Activated naive CD4-positive, alpha-beta T cell treated with anti-CD3 and anti-CD28 coated beads, Interleukin-2, amount 10 ng/mL, durations not matched to agents 7 days and 5 days (primary cell): Measurements from ENCODE around the gene PLA2G15.
"Not testable (repeated sequence)": the region's sequence is repeated elsewhere in the genome, so short reads cannot be mapped to it uniquely, and the experiment has no call there.

Source experiments
- CTCF ChIA-PET: fragments of 350-600 bp; sonication (Branson Sonifier 250); formaldehyde crosslinking; loops from one replicate; lab custom pipeline; 2021; ENCODE audit warnings: antibody characterized with exemption; lab: Charles Lee
- DNase-seq: peaks from one replicate; pipeline ENCODE4 v3.0.0-alpha.2; 2020
- H3K27ac Mint-ChIP-seq: one replicate; pipeline ENCODE4 v1.8.0; 2021; ENCODE audit warnings: mild to moderate bottlenecking, moderate library complexity, mixed read lengths
- H3K27me3 Mint-ChIP-seq: one replicate; pipeline ENCODE4 v1.8.0; 2021; ENCODE audit warnings: mild to moderate bottlenecking, mixed read lengths
- H3K36me3 Mint-ChIP-seq: one replicate; pipeline ENCODE4 v1.8.0; 2021; ENCODE audit warnings: mixed read lengths
- H3K4me1 Mint-ChIP-seq: one replicate; pipeline ENCODE4 v1.8.0; 2021; ENCODE audit warnings: mixed read lengths
- H3K4me3 Mint-ChIP-seq: one replicate; pipeline ENCODE4 v1.8.0; 2021; ENCODE audit warnings: mild to moderate bottlenecking, moderate library complexity, mixed read lengths
- H3K9me3 Mint-ChIP-seq: one replicate; pipeline ENCODE4 v1.8.0; 2021; ENCODE audit warnings: mixed read lengths

Gene PLA2G15

GRCh38 chr16:68283346-68283745 lies 38.2 kb downstream of the PLA2G15 start:
- no peaks in the 10 kb centered on the region for H3K27me3 Mint-ChIP-seq
- peaks cover 72% of the 10 kb centered on the region for H3K36me3 Mint-ChIP-seq
- DNase-seq: no peak
- H3K4me3 Mint-ChIP-seq: peak overlapping the region; percentile 73
- H3K27ac Mint-ChIP-seq: peak overlapping the region; percentile 86
- CTCF ChIA-PET: interaction anchor here (0.5 to 4.4 kb wide), 7 partner anchors 10 to 517 kb away, joined by 3 to 41 read pairs (median 4); partner anchors contain the start of genes PRMT7, SLC7A6 and SLC7A6OS
- H3K9me3 Mint-ChIP-seq: no peaks in the 10 kb centered on the region
- peaks cover 87% of the 10 kb centered on the region for H3K4me1 Mint-ChIP-seq

GRCh38 chr16:68283801-68284598 lies 38.8 kb downstream of the PLA2G15 start:
- H3K4me3 Mint-ChIP-seq: peak overlapping the region; percentile 73
- CTCF ChIA-PET: interaction anchor here (0.5 to 4.4 kb wide), 11 partner anchors 9 to 516 kb away, joined by 3 to 41 read pairs (median 5); partner anchors contain the start of genes PRMT7, SLC7A6 and SLC7A6OS
- H3K4me1 Mint-ChIP-seq: peaks cover 92% of the 10 kb centered on the region
- peak overlapping the region; percentile 86 for H3K27ac Mint-ChIP-seq
- peaks cover 72% of the 10 kb centered on the region for H3K36me3 Mint-ChIP-seq
- H3K27me3 Mint-ChIP-seq: no peaks in the 10 kb centered on the region
- DNase-seq: peak; percentile 51
- H3K9me3 Mint-ChIP-seq: no peaks in the 10 kb centered on the region

- H3K27me3 Mint-ChIP-seq: no peaks in the 10 kb centered on the region
- peak overlapping the region; percentile 86 for H3K27ac Mint-ChIP-seq
- peak overlapping the region; percentile 73 for H3K4me3 Mint-ChIP-seq
- peaks cover 92% of the 10 kb centered on the region for H3K4me1 Mint-ChIP-seq
- peaks cover 73% of the 10 kb centered on the region for H3K36me3 Mint-ChIP-seq
- CTCF ChIA-PET: interaction anchor here (0.9 to 4.4 kb wide), 9 partner anchors 8 to 26 kb away, joined by 3 to 41 read pairs (median 9); partner anchors contain the start of genes PRMT7, SLC7A6 and SLC7A6OS
- no peak for DNase-seq
- H3K9me3 Mint-ChIP-seq: no peaks in the 10 kb centered on the region
These were observed 39.7 kb downstream of the PLA2G15 start for GRCh38 chr16:68284847-68285246.

- Mint-ChIP-seq H3K36me3 (peaks cover 77% of the 10 kb centered on the region), H3K9me3 (no peaks in the 10 kb centered on the region), H3K4me3 (peak overlapping the region; percentile 73), H3K4me1 (peaks cover 95% of the 10 kb centered on the region), H3K27ac (peak overlapping the region; percentile 86), H3K27me3 (no peaks in the 10 kb centered on the region)
- CTCF ChIA-PET: interaction anchor here (1.4 to 4.4 kb wide), 8 partner anchors 9 to 43 kb away, joined by 5 to 41 read pairs (median 9); partner anchors contain the start of genes PRMT7, SLC7A6 and SLC7A6OS
- DNase-seq: no peak
These were observed 40.5 kb downstream of the PLA2G15 start for GRCh38 chr16:68285683-68286082.

- peaks cover 95% of the 10 kb centered on the region for H3K4me1 Mint-ChIP-seq
- H3K27me3 Mint-ChIP-seq: no peaks in the 10 kb centered on the region
- peak; percentile 59 for DNase-seq
- H3K27ac Mint-ChIP-seq: peak overlapping the region; percentile 86
- CTCF ChIA-PET: interaction anchor here (0.8 to 4.4 kb wide), 8 partner anchors 10 to 43 kb away, joined by 3 to 41 read pairs (median 9); partner anchors contain the start of genes PRMT7, SLC7A6 and SLC7A6OS
- peaks cover 76% of the 10 kb centered on the region for H3K36me3 Mint-ChIP-seq
- no peaks in the 10 kb centered on the region for H3K9me3 Mint-ChIP-seq
- H3K4me3 Mint-ChIP-seq: peak overlapping the region; percentile 73
These were observed 41.2 kb downstream of the PLA2G15 start for GRCh38 chr16:68286153-68287074.

GRCh38 chr16:68287276-68288251 lies 42.4 kb downstream of the PLA2G15 start:
- peaks cover 95% of the 10 kb centered on the region for H3K4me1 Mint-ChIP-seq
- peak overlapping the region; percentile 86 for H3K27ac Mint-ChIP-seq
- CTCF ChIA-PET: interaction anchor here (1.0 to 4.0 kb wide), 5 partner anchors 12 to 41 kb away, joined by 3 to 58 read pairs (median 5); partner anchors contain the start of genes PRMT7, SLC7A6 and SLC7A6OS
- no peaks in the 10 kb centered on the region for H3K9me3 Mint-ChIP-seq
- H3K4me3 Mint-ChIP-seq: peak overlapping the region; percentile 73
- H3K36me3 Mint-ChIP-seq: peaks cover 75% of the 10 kb centered on the region
- H3K27me3 Mint-ChIP-seq: no peaks in the 10 kb centered on the region
- DNase-seq: peak; percentile 60

GRCh38 chr16:68288252-68288650 lies 43.1 kb downstream of the PLA2G15 start:
- CTCF ChIA-PET: interaction anchor here (1.0 to 4.0 kb wide), 5 partner anchors 12 to 40 kb away, joined by 3 to 58 read pairs (median 5); partner anchors contain the start of genes PRMT7, SLC7A6 and SLC7A6OS
- no peaks in the 10 kb centered on the region for H3K9me3 Mint-ChIP-seq
- no peak for DNase-seq
- peak overlapping the region; percentile 73 for H3K4me3 Mint-ChIP-seq
- H3K36me3 Mint-ChIP-seq: peaks cover 73% of the 10 kb centered on the region
- H3K4me1 Mint-ChIP-seq: peaks cover 92% of the 10 kb centered on the region
- peak overlapping the region; percentile 86 for H3K27ac Mint-ChIP-seq
- no peaks in the 10 kb centered on the region for H3K27me3 Mint-ChIP-seq

GRCh38 chr16:68288796-68289195 lies 43.6 kb downstream of the PLA2G15 start:
- not testable (repeated sequence) for H3K9me3 Mint-ChIP-seq, DNase-seq, H3K4me3 Mint-ChIP-seq, H3K27me3 Mint-ChIP-seq
- H3K27ac Mint-ChIP-seq: peak overlapping the region; percentile 86
- H3K36me3 Mint-ChIP-seq: peaks cover 72% of the 10 kb centered on the region
- CTCF ChIA-PET: interaction anchor here (1.1 to 4.0 kb wide), 3 partner anchors 22 to 40 kb away, joined by 4 to 58 read pairs (median 7); partner anchors contain the start of genes PRMT7, SLC7A6 and SLC7A6OS
- H3K4me1 Mint-ChIP-seq: peaks cover 90% of the 10 kb centered on the region

- H3K9me3 Mint-ChIP-seq: no peaks in the 10 kb centered on the region
- H3K36me3 Mint-ChIP-seq: peaks cover 71% of the 10 kb centered on the region
- H3K27me3 Mint-ChIP-seq: no peaks in the 10 kb centered on the region
- DNase-seq: no peak
- peaks cover 88% of the 10 kb centered on the region for H3K4me1 Mint-ChIP-seq
- peak overlapping the region; percentile 86 for H3K27ac Mint-ChIP-seq
- CTCF ChIA-PET: interaction anchor here (1.6 to 4.0 kb wide), 2 partner anchors 15 to 26 kb away, joined by 8 to 58 read pairs; partner anchors contain the start of gene SLC7A6
- peak overlapping the region; percentile 22 for H3K4me3 Mint-ChIP-seq
These were observed 44.0 kb downstream of the PLA2G15 start for GRCh38 chr16:68289202-68289601.

GRCh38 chr16:68289621-68290329 lies 44.6 kb downstream of the PLA2G15 start:
- Mint-ChIP-seq H3K27me3 (no peaks in the 10 kb centered on the region), H3K4me3 (peak overlapping the region; percentile 57), H3K27ac (peak overlapping the region; percentile 86), H3K4me1 (peaks cover 84% of the 10 kb centered on the region), H3K36me3 (peaks cover 69% of the 10 kb centered on the region), H3K9me3 (no peaks in the 10 kb centered on the region)
- CTCF ChIA-PET: interaction anchor here (1.6 to 4.0 kb wide), 2 partner anchors 16 to 26 kb away, joined by 8 to 58 read pairs; partner anchors contain the start of gene SLC7A6
- peak; percentile 70 for DNase-seq

- Mint-ChIP-seq H3K27ac (peak overlapping the region; percentile 86), H3K9me3 (no peaks in the 10 kb centered on the region), H3K27me3 (no peaks in the 10 kb centered on the region), H3K4me1 (peaks cover 77% of the 10 kb centered on the region), H3K4me3 (peak overlapping the region; percentile 57), H3K36me3 (peaks cover 71% of the 10 kb centered on the region)
- CTCF ChIA-PET: interaction anchor here (1.6 to 4.0 kb wide), 2 partner anchors 16 to 27 kb away, joined by 8 to 58 read pairs; partner anchors contain the start of gene SLC7A6
- no peak for DNase-seq
These were observed 45.3 kb downstream of the PLA2G15 start for GRCh38 chr16:68290450-68290849.

GRCh38 chr16:68291227-68291626 lies 46.1 kb downstream of the PLA2G15 start:
- DNase-seq: no peak
- CTCF ChIA-PET: interaction anchor here (0.8 to 4.0 kb wide), 5 partner anchors 15 to 37 kb away, joined by 3 to 58 read pairs (median 6); partner anchors contain the start of genes PRMT7, SLC7A6 and SLC7A6OS
- H3K27ac Mint-ChIP-seq: peak overlapping the region; percentile 86
- no peaks in the 10 kb centered on the region for H3K27me3 Mint-ChIP-seq
- no peak overlapping the region for H3K4me3 Mint-ChIP-seq
- peaks cover 75% of the 10 kb centered on the region for H3K36me3 Mint-ChIP-seq
- no peaks in the 10 kb centered on the region for H3K9me3 Mint-ChIP-seq
- H3K4me1 Mint-ChIP-seq: peaks cover 71% of the 10 kb centered on the region
